Measurements from ENCODE around the gene RAC2. TPM values are rescaled to one million over a fixed set of nuclear protein-coding genes. Genes with fewer than 3 reads are reported as not detected.
A peak's percentile ranks its signal among the peaks of the same experiment; 100 is the strongest.

Gene RAC2
- total and polyA plus RNA-seq, 9 of the 15 experiments (the other 6 are each of a cell fraction or from before 2014, with no cell fraction given) = 22.7 to 103 (median 43.3) TPM

- H4K20me1 ChIP-seq (replicated peaks; ENCODE audit: control insufficient read depth, insufficient read depth, low read length) = no peaks in the 10 kb centered on the region; the same call in none of the 2 replicates
- H3K4me2 ChIP-seq (ENCODE audit: insufficient read depth, low read length) = peak overlapping the region; percentile 92
- no peak for ATAC-seq
- H3K4me1 ChIP-seq (replicated peaks in 1 of 2; ENCODE audit: control insufficient read depth in 2 of 2, insufficient read depth in 2 of 2, low read length in 2 of 2) = peaks cover 29 to 52% of the 10 kb centered on the region in 2 experiments
- peak overlapping the region; percentile 76 for H3K4me3 ChIP-seq
- peaks cover 44% of the 10 kb centered on the region for H3K79me2 ChIP-seq (ENCODE audit: control insufficient read depth, insufficient read depth, low read length)
- no peak overlapping the region for H2AFZ ChIP-seq (ENCODE audit: low read depth, low read length)
- BruUV-seq (replicated peaks) = no TSS peak
- TF ChIP-seq POLR2G (IDR thresholded peaks at IDR 0.05; ENCODE audit: low read depth, low read length) (peak; percentile 41; the same call in 1 of the 2 replicates), ZFP36 (IDR thresholded peaks at IDR 0.05; ENCODE audit: low read depth, low read length, partially characterized antibody) (no peak)
- no peaks in the 10 kb centered on the region for H3K9me1 ChIP-seq (ENCODE audit: control insufficient read depth, insufficient read depth, low read length)
- peak overlapping the region; percentile 88 for H3K27ac ChIP-seq (ENCODE audit: extremely low read depth, low read depth, low read length)
- POLR2A ChIA-PET = interaction anchor here (0.7 to 1.4 kb wide), 4 partner anchors 16 to 75 kb away, joined by 3 to 5 read pairs (median 4); no protein-coding TSS in a partner anchor
- peaks cover 49% of the 10 kb centered on the region; the same call in 2 of the 3 replicates for H3K36me3 ChIP-seq (ENCODE audit: control insufficient read depth, insufficient read depth, low read length)
- no peaks in the 10 kb centered on the region for H3K27me3 ChIP-seq (ENCODE audit: control insufficient read depth in 2 of 2, insufficient read depth in 2 of 2, low read length in 2 of 2)
- H3K9ac ChIP-seq (ENCODE audit: insufficient read depth in 1 of 2, low read depth in 2 of 2, low read length in 2 of 2) = peak overlapping the region; percentile 80 to 81
- WGBS (ENCODE audit: insufficient coverage, low coverage, missing lambda C conversion rate) = 67% methylated on average over 11 of the region's 19 CpGs
- no peak for DNase-seq (ENCODE audit: extremely low read depth in 1 of 4, low spot score in 3 of 4)
- in situ Hi-C loops (cut with MboI) = no loop called here
- H3K9me3 ChIP-seq (replicated peaks; ENCODE audit: control insufficient read depth, insufficient read depth, low read depth, low read length) = no peaks in the 10 kb centered on the region
- CTCF ChIA-PET (ENCODE audit: low intra/inter-chr PET ratio) = no interaction called here
- intact Hi-C loops (cut with micrococcal nuclease) = no loop called here
- FAIRE-seq = no peak
Measured at GRCh38 chr22:37241351-37242142, 2.5 kb downstream of the RAC2 start.

- H3K27ac ChIP-seq (ENCODE audit: extremely low read depth, low read depth, low read length) = peak overlapping the region; percentile 88; the same call in 1 of the 3 replicates
- FAIRE-seq = no peak
- in situ Hi-C loops (cut with MboI) = no loop called here
- 90% methylated on average over 2 of the region's 7 CpGs for WGBS (ENCODE audit: insufficient coverage, low coverage, missing lambda C conversion rate)
- peaks cover 50% of the 10 kb centered on the region for H3K79me2 ChIP-seq (ENCODE audit: control insufficient read depth, insufficient read depth, low read length)
- H3K9me3 ChIP-seq (replicated peaks; ENCODE audit: control insufficient read depth, insufficient read depth, low read depth, low read length) = no peaks in the 10 kb centered on the region
- peak overlapping the region in 1 of 2 experiments; percentile 81; a peak in 2 of 4 replicates for H3K9ac ChIP-seq (ENCODE audit: insufficient read depth in 1 of 2, low read depth in 2 of 2, low read length in 2 of 2)
- ChIA-PET POLR2A (interaction anchor here (1.1 kb wide), 1 partner anchor 18 kb away, joined by 4 read pairs; no protein-coding TSS in a partner anchor), CTCF (ENCODE audit: low intra/inter-chr PET ratio) (no interaction called here)
- no peaks in the 10 kb centered on the region; the same call in none of the 2 replicates for H4K20me1 ChIP-seq (replicated peaks; ENCODE audit: control insufficient read depth, insufficient read depth, low read length)
- no peak overlapping the region for H3K4me3 ChIP-seq
- no peak overlapping the region for H2AFZ ChIP-seq (ENCODE audit: low read depth, low read length)
- peak; percentile 12 for TF ChIP-seq WHSC1 (IDR thresholded peaks at IDR 0.05; ENCODE audit: low read length)
- TF ChIP-seq POLR2G (IDR thresholded peaks at IDR 0.05; ENCODE audit: low read depth, low read length) = 0 out of 2 replicates have a peak, but pooled peaks have one; percentile 44
- TF ChIP-seq ZNF436 (CRISPR knock-in tag; IDR thresholded peaks at IDR 0.05) = no peak
- TF ChIP-seq PCBP1 (IDR thresholded peaks at IDR 0.05; ENCODE audit: low read depth, low read length, poor library complexity, severe bottlenecking) = no peak
- TF ChIP-seq SMAD2 (IDR thresholded peaks at IDR 0.05; ENCODE audit: low read depth, low read length) = no peak
- no peak for TF ChIP-seq ID3 (CRISPR knock-in tag; IDR thresholded peaks at IDR 0.05)
- no peak for TF ChIP-seq ID3 (tag; IDR thresholded peaks at IDR 0.05)
- TF ChIP-seq ZNF766 (CRISPR knock-in tag; conservative IDR thresholded peaks at IDR 0.05) = no peak
- no peak overlapping the region for H3K4me2 ChIP-seq (ENCODE audit: insufficient read depth, low read length)
- H3K27me3 ChIP-seq (ENCODE audit: control insufficient read depth in 2 of 2, insufficient read depth in 2 of 2, low read length in 2 of 2) = no peaks in the 10 kb centered on the region
- peaks cover 55% of the 10 kb centered on the region; the same call in 2 of the 3 replicates for H3K36me3 ChIP-seq (ENCODE audit: control insufficient read depth, insufficient read depth, low read length)
- intact Hi-C loops (cut with micrococcal nuclease) = no loop called here
- peaks cover 29 to 52% of the 10 kb centered on the region in 2 experiments for H3K4me1 ChIP-seq (replicated peaks in 1 of 2; ENCODE audit: control insufficient read depth in 2 of 2, insufficient read depth in 2 of 2, low read length in 2 of 2)
- no peak for DNase-seq (ENCODE audit: extremely low read depth in 1 of 4, low spot score in 3 of 4)
- H3K9me1 ChIP-seq (ENCODE audit: control insufficient read depth, insufficient read depth, low read length) = no peaks in the 10 kb centered on the region
- BruUV-seq (replicated peaks) = no TSS peak
- ATAC-seq = no peak
Measured at GRCh38 chr22:37240941-37241320, 3.1 kb downstream of the RAC2 start.

Measured in K562 (cell line).